T-helper 22 cell (primary cell): ENCODE results near the gene ZNF837.
"Not testable (repeated sequence)": the region's sequence is repeated elsewhere in the genome, so short reads cannot be mapped to it uniquely, and the experiment has no call there.

Source experiments
- DNase-seq: peaks from one replicate; pipeline ENCODE4 v3.0.0-alpha.2; 2020; ENCODE audit warnings: low read depth

The ZNF837 gene

DNA sequence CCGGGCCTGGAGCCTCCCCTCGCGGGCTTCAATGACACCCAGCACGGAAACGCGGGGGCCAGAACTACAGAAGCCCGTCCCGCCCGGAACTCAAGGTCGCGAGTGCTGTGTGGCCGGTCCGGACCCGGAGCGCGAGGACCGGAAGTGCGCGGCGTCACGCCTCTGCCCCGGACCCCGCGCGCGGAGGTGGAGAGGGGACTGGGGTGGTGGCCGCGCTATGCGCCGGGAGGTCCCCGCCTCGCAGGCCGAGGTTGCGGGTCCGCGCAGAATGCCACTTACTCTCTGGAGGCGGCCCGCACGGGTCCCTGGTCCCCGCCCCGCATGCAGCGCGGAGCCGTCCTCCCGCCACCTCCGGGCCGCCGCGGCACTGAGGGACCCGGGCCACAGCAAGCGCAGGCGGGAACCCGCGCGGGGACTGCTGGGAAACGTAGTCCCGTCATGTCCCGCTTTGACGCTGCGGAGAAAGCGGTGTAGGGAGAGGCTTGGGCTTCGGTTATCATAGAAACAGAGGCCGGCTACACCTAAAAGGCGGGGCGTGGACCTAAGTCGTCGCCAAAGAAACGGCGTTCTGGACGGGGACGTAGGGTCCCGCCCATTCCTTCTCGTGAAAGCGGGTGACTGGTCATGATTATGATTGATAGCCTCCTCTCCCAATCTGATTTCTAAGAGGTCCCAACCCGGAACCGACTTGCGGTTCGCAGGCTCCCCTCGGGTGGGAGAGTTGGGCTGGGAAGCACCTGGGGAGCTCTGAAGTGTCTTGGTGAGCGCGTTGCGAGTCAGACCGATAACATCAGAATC lies at the start of gene ZNF837:
ZNF837 (minus strand) TSS at position 369 of the 798 bp plus-strand sequence. CDS start 11,698 bp downstream, outside the sequence.
- DNase-seq: peak; percentile 99

DNA sequence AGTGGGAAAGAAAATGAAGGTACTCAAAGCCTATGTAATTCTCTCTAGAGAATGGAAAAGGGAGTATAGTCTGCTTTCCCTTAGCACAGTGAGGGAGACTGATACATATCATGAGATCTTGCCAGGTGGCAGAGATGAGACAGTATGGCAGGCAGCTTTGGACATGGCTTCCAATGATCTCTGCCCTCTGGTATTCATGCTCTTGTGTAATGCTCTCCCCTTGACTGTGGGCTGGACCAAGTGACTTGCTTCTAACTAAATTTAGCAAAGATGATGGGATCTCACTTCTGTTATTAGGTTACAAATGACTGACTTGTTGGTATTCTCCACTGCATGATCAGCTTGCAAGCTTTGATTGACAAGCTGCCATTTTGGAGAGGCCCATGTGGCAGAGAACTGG lies 48.9 kb upstream of the ZNF837 start:
- no peak for DNase-seq

DNA sequence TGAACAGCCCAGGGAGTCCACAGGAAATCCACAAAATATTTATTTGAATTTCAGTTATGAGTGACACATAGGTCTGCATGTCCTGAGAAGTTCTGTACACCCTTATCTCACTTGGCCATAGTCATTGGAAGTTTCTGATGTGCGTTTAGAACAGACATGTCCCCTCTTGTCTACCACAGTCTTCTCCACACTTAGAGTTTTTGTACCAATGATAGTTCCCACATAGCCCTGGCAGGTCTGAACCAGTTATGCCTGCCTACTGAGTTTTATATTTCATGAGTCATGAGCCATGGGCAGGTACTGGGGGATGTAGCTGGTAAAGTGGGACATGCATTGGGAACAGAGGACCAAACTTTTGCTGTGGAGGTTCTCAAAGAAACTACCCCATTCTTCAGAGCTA lies 47.8 kb upstream of the ZNF837 start:
- DNase-seq: no peak

DNA sequence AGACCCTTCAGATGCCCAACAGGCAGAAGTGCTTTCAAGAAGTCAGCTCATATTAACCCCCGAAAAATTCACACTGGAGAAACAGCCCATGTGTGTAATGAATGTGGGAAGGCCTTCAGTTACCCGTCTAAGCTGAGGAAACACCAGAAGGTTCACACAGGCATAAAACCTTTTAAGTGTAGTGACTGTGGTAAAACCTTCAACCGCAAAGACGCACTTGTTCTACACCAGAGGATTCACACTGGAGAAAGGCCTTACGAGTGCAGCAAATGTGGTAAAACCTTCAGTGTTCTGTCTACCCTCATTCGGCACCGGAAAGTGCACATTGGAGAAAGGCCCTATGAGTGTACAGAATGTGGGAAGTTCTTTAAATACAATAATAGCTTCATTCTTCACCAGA lies 36.2 kb upstream of the ZNF837 start:
- no peak for DNase-seq

DNA sequence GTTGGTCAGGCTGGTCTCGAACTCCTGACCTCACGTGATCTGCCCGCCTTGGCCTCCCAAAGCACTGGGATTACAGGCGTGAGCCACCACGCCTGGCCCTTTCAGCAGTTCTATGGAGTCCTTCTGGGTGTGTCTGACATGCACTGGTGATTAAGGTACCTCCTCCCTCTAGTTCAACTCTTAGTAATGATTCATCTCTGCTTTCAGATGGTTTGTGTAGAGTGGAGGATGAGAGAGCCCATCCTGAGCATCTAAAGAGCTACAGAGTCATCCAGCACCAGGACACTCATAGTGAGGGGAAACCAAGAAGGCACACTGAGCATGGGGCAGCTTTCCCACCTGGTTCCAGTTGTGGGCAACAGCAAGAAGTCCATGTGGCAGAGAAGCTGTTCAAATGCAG lies 35.8 kb upstream of the ZNF837 start:
- DNase-seq: no peak

DNA sequence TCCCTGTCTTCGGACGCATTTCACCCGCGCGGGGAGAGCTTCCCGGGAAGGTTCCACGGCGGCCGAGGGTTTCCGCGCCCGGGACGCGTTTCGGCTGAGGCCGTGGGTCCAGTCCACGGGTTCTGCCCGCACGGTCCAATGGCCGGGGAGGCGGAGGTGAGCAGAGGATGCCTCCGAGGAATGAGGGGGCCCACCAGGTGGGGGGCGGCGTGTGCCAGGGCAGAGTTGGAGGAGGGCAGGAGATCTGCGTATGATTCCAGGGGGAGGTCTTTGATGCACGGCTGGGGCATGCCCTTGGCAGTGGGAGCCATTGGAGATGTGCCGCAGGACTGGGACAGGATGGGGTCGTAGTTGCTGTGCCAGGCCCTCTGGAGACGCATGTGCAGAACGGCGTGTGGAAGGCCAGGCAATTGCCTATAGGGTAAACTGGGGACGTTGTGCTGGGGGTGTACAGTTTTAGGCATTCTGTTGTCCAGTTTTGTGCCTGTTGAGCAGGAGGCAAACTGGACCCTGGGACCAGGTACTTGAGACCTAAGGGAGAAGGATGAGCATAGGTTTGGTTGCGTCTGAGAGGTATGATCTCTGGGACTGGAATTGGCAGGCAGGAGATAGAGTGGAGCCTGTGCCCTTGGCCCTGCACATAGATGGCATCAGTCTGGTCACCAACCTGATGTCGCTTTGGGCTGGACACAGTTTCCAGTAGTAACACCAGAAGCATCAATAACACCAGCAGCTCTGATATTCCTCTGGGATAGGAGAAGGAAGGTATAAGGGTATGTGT lies 28.4 kb upstream of the ZNF837 start:
- DNase-seq: no peak

DNA sequence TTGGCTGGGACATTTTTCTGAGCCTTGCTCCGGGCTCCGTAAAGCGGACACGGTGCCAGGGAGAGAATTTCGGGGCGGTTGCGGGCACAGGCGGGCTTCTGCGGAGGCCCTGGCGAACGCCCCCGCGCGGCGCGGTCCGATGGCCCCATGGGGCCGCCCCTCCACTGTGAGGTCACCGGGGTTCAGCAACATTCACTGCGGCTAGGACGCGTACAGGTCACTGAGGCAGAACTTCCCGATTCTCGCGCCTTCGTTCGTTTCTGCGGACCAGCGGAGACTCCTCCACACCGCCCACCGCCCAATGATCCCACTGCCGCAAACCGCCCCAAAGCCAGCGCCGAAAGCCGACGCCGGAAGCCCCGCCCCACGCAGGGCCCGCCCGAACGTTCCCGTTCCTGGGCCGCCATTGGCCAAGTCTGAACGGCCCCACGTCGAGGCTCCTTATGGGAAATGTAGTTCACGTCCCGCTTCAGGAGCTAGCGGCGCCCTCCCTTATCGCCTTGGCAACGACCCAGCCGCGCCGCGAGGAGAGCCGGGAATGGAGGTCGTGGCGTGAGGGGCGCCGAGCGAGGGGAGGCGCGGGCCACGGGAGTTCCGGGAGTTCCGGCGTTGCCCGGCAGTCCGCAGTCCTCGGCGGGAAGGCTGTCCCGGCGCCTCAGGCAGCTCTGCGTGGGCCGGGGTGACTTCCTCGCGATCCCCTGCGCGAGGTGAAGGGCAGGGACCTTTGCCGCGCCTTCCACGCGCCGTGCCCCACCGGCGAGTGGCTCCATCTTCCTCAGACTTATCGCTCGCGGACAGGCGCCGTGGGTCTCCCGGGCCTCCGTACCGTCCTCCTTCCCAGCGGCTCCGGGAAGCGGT lies 27.6 kb upstream of the ZNF837 start, which contains the start of gene ZNF584:
ZNF584 (plus strand) TSS at position 498 of the 858 bp plus-strand sequence. CDS start 499 bp downstream, outside the sequence.
- peak; percentile 91 for DNase-seq

DNA sequence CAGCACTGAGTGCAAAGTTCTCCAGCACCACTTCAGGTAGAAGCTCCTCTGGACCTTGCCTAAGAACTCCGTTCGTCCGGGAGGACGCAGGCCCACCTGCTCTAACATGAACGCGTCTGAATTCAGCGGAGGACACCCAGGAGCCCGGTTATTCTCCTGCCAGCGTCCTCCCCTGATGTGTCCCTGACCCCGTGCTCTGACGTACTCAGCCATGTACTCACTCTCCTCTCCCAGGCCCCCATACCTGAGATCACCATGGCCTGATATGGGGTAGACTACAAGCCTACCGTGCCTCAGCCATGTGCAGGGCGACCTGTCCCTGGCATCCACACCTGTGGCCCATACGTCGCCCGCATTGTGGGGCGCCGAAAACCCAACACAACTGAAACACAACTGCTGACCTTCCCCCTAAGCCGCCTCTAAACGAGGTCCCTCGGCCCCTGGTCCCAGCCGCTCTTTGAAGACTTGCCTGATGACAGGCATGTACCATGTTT lies 26.9 kb upstream of the ZNF837 start:
- no peak for DNase-seq

DNA sequence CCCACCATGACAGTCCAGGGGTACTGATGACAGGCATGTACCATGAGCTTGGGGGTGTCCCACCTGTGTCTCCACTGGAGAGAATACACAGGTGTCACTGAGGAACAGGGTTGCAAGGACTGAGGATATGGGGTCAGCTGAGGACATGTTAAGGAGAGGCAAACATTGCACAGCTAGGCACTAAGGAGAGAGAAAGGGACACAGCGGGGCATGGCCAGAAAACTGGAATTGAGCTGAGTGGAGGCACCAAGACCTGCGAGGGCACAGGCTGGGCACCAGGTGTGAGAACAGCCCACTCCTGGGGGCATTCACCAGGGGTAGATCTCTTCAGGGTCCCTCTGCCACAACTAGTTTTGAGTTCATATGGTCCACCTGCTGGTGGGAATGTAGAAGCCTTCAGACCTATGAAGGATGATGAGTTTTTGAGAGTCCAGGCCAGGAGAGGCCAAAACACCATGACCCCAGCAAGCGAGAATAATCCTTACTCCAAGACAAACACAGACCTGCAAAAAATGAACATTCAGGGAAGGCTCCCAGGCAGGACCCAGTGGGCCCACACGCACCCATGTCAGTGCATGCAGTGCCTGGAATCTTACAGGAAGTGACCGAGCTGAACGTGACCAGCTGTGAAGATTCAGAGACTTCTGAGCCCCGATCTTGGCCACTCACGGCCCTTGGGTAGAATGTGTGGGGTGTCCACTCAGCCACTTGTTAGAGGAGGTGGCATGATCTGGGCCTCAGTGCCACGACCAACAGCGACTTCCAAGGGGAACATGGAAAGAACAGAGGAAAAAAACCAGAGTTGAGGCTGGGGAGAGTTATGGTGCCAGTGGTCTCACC lies 26.2 kb upstream of the ZNF837 start:
- DNase-seq: no peak

DNA sequence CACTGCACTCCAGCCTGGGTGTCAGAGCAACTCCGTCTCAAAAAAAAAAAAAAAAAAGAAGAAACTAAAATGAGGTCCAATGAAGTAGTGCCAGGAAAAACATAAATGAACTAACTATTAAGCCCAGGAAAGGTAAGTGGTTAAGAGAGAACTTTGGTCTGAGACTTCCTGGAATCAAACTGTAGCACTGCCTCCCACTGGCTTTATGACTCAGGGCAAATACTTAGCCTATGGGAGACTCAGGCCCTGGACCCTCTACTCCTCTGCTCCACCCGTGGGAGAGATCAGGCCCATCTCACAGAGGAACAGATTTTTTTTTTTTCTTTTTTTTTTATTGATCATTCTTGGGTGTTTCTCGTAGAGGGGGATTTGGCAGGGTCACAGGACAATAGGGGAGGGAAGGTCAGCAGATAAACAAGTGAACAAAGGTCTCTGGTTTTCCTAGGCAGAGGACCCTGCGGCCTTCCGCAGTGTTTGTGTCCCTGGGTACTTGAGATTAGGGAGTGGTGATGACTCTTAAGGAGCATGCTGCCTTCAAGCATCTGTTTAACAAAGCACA lies 23.2 kb upstream of the ZNF837 start:
- not testable (repeated sequence) for DNase-seq

DNA sequence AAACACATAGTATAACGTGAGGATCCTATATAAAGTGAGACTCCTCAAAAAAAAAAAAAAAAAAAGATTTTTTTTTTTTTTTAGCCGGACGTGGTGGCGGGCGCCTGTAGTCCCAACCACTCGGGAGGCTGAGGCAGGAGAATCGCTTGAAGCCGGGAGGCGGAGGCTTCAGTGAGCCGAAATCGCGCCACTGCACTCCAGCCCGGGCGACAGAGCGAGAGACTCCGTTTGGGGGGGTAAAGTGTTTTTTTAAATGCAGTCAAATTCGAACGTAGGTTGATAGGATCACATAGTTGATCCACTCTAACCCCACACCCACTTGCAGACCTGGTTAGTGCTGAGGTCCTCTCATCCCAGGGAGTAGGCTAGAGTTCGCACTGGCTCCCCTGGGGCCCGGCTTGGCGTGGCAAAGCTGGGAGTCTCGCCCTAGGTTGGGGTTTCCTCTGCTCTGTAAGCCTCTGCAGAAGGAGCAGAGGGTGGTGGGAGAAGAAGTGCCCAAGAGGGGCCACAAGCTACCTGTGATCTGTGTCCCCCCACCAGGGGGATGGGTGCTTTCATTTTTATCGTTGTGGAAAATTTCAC lies 21.1 kb upstream of the ZNF837 start:
- no peak for DNase-seq

DNA sequence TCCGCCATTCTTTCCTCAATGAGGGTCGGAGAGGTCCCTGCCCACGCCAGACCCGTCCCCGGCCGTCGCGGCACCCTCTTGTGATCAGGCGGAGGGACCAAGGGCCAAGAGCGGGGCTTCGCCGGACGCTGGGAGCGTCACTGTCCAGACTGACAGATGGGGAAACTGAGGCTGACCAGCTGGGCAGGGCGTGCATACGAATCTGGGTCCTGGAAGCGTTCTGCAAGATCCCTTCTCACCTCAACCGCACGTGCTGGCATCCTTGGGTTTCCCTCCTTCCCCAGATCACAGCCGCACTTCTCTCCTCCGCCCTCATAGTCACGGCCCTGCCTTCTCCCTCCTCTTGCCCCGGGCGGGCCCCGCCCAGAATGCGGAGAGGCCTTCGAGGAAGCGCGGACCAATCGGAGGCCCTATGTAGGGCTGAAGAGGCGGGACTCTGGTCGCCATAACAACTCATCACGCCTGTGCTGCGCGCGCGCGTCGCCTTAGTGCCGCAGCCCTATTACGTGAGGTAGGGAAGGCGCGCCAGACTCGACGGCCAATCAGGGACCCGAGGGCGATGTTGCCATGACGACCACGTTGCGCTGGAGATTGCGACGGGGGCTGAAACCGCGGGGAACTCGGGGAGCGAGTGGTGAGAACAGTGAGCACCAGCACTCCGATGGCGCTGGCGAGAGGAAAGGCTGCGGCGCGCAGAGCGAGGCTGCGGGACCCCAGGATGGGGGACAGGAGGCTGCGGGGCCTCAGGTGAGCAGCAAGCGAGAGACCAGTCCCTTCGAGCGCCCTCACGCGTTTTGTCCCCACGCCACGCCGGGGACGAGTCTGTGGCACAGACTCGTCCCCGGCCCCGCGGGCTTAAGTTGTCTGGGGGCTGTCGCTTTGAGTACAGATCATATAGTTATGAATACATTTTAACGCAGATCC lies 20.3 kb upstream of the ZNF837 start:
- DNase-seq: peak; percentile 99

DNA sequence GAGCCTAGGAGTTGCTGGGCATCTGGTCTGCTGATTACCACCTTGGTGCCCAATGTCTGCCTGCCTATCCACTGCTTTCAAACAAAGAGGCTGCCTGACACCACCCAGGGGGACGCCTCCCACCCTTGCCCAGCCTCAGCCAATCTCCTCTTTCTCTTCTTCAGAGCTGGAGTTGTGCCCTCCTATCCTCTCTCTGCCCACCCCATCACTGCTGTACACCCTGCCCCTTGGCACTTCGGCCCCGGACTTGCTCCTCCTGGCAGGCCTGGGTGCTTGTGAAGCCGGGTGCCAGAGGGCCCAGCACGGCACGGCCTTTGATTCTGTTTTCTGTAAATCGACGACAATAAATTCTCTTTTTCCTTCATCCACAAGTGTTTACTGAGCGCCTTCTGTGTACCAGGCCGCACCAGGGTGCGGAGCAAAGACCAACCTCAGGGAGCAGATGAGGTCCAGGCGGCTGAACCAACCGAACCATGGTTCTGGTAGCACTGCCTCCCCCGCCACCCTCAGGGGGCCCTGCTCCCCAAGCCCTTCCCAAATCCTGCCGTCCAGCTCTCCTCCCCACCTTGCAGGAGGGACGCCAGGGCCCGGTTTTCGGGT lies 19.6 kb upstream of the ZNF837 start:
- DNase-seq: no peak

DNA sequence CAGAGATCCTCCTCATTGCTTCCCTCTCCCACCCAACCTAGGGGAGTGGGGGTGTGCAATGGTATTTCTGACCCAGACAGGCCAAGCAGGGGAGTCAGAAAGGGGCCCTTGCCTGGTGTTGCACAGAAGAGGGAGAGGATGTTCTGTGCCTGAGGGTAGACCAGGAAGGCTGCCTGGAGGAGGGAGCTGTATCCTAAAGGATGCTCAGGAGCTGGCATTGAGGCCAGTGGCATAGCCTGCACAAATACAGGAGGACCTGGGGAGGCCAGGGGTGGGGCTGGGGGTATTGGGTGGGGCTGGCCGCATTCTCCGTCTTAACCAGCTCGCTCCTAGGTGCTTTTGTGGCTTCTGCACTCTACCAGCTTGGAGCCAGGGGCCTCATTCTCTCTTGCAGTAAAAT lies 19.1 kb upstream of the ZNF837 start:
- no peak for DNase-seq

DNA sequence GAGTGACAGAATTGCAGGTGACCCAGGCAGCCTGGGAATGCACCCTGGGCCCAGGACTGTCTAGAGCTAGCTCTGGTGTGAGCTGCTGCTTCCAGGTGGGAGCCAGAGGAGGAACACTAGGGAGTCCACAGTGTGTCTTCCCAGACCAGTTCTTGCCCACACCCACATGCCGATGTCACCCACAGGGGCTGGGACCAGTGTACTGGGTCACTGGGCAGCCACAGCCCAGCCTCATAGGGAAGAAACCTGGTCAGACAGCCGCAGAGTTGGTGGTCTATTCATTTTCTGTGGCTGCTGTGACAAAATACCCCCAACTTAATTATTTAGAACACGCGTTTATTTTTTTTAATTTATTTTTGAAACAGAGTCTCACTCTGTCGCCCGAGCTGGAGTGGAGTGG lies 17.7 kb upstream of the ZNF837 start:
- no peak for DNase-seq

DNA sequence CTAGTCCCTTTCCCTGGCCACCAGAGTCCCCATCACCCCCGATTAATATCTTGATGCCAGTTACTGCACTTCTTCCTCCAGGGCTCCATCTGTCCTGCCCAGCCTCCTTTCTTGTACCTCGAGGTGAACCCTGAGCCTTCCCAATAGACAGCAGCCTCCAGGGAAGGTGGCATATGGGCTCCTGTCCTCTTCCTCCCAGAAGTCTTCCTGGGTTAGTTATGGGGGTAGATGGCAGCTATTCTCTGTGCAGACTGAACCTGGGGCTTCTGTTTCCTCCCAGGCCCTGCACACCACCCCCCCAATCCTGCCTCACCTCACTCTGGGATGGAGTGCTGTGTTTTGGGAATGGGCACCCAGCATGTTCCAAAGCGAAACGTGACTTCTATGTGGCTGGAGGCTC lies 17.3 kb upstream of the ZNF837 start:
- no peak for DNase-seq

DNA sequence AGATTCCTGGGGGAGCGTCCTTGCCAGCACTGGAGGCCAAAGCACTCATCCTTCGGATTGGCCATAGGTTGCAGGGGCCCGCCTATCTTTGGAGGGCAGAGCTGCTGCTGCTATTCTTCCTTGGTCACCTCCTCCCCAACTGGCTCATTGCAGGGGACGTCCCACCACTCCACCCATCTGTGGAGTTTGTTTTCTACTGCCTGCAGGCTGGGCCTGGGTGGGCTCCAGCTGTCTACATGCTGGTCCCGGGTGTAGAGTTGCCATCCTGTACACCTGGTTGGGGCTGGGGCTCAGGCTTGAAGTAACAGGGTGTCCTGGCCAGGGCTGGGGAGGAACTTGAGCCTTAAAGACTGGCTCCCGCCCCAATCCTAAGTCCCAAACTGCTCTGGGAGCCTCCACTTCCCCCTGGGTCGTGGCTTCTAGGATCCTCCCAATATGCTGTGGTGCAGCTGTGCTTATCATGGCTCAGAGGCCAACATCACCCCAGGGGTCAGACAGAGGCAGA lies 16.8 kb upstream of the ZNF837 start:
- DNase-seq: no peak

DNA sequence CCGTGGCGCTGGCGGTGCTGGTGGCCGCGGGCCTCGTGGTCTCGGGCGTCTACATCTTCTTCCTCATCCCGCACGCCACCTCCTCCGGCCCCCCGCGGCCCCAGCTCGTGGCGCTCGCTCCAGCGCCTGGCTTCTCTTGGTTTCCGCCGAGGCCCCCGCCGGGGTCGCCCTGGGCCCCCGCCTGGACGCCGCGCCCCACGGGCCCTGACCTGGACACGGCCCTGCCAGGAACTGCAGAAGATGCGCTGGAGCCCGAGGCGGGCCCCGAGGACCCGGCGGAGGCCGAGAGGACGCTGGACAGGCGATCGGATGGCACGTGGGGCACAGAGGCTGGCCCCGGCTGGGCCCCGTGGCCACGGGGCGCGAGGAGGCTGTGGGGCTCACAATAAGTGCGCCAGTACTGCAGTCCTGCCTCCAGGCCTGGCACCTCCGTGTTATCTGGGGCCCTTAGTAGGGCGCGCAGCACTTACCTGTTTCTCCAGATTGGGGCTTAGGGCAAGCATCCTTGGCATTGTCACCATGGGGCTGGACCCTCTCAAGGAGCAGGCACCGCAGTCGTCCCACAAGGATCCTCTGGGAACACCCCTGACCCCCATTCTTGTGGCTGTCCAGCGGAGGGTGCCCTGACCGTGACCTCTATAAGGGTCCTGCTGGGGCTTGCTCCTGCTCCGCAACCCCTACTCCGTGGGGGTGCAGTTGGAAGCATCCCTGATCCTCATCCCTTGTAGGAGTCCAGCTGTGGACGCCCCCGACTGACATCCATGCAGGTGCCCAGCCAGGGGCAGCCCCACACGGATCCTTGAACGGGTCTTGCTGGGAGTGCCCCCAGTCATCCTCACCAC lies 16.1 kb upstream of the ZNF837 start:
- no peak for DNase-seq
